CD4-positive, alpha-beta memory T cell (primary cell): Measurements from ENCODE around the gene NCS1. TPM values are rescaled to one million over a fixed set of nuclear protein-coding genes. Genes with fewer than 3 reads are reported as not detected.

Experiments
- CTCF ChIA-PET: fragments of 350-600 bp; sonication (Branson Sonifier 250); formaldehyde crosslinking; loops from one replicate; lab custom pipeline; 2021; ENCODE audit warnings: inconsistent platforms; ENCODE audit not compliant: partially characterized antibody; lab: Charles Lee
- POLR2A ChIA-PET: fragments of 350-600 bp; sonication (Branson Sonifier 250); formaldehyde crosslinking; loops from one replicate; lab custom pipeline; 2021; ENCODE audit not compliant: partially characterized antibody; lab: Charles Lee
- DNase-seq, 5 donors: peaks; one replicate each; pipeline versions ENCODE4 v3.0.0 to v3.0.0-alpha.2; 2020 to 2022; ENCODE audit warnings: mixed read lengths in 1 of 5
- H3K27ac ChIP-seq: one replicate; pipeline ENCODE4 v1.7.0; 2013; ENCODE audit warnings: low read depth, low read length
- H3K27me3 ChIP-seq: 2 replicates; pipeline ENCODE4 v1.7.0; 2013; ENCODE audit warnings: mild to moderate bottlenecking, low read length, moderate library complexity; ENCODE audit not compliant: insufficient read depth
- H3K36me3 ChIP-seq: 2 replicates; pipeline ENCODE4 v1.7.0; 2013; ENCODE audit warnings: mild to moderate bottlenecking, low read length, moderate library complexity; ENCODE audit not compliant: insufficient read depth
- H3K4me1 ChIP-seq: 2 replicates; pipeline ENCODE4 v1.7.0; 2013; ENCODE audit warnings: mild to moderate bottlenecking, low read length, moderate library complexity; ENCODE audit not compliant: insufficient read depth
- H3K4me3 ChIP-seq, 2 donors: one replicate each; pipeline ENCODE4 v1.7.0; 2013; ENCODE audit warnings: low read length in 2 of 2, mild to moderate bottlenecking in 1 of 2
- H3K9me3 ChIP-seq, 2 donors: one replicate each; pipeline ENCODE4 v1.7.0; 2013; ENCODE audit warnings: low read length in 2 of 2, control low read depth in 1 of 2; ENCODE audit not compliant: control insufficient read depth in 1 of 2
- H3K27ac Mint-ChIP-seq, 7 donors: one replicate each; pipeline ENCODE4 v1.8.0; 2020 to 2021; ENCODE audit warnings: mixed read lengths in 7 of 7, mild to moderate bottlenecking in 6 of 7, inconsistent platforms in 3 of 7, moderate library complexity in 3 of 7
- H3K27me3 Mint-ChIP-seq, 2 donors: one replicate each; pipeline ENCODE4 v1.8.0; 2020 to 2021; ENCODE audit warnings: mixed read lengths in 2 of 2
- H3K36me3 Mint-ChIP-seq, 2 donors: one replicate each; pipeline ENCODE4 v1.8.0; 2020 to 2021; ENCODE audit warnings: mixed read lengths in 2 of 2, inconsistent platforms in 1 of 2, mild to moderate bottlenecking in 1 of 2
- H3K4me1 Mint-ChIP-seq, 4 donors: one replicate each; pipeline ENCODE4 v1.8.0; 2020 to 2021; ENCODE audit warnings: mixed read lengths in 4 of 4, mild to moderate bottlenecking in 1 of 4
- H3K4me3 Mint-ChIP-seq, 8 donors: one replicate each; pipeline ENCODE4 v1.8.0; 2020 to 2021; ENCODE audit warnings: mixed read lengths in 8 of 8, mild to moderate bottlenecking in 7 of 8, moderate library complexity in 6 of 8, inconsistent platforms in 3 of 8
- H3K9me3 Mint-ChIP-seq, 8 donors: one replicate each; pipeline ENCODE4 v1.8.0; 2020 to 2021; ENCODE audit warnings: mixed read lengths in 8 of 8, mild to moderate bottlenecking in 5 of 8, inconsistent platforms in 3 of 8, moderate library complexity in 1 of 8
- intact Hi-C: fragments of 100-400 bp; cut with micrococcal nuclease; formaldehyde crosslinking; loops from one replicate; pipeline ENCODE4 v1.15.1; 2023
- polyA plus RNA-seq, 2 donors: library from polyadenylated mRNA; unstranded; fragments of 300-500 nt; fragmentation: Illumina TruSeq; gene quantifications; one replicate each; pipeline ENCODE4 v1.2.3, GENCODE V29; 2021
- total RNA-seq, 2 experiments: library from RNA; stranded (reverse); gene quantifications; one replicate each; pipeline ENCODE4 v1.2.3, GENCODE V29; 2021

NCS1 gene
- total and polyA plus RNA-seq, 4 experiments from 2014 or later, result 0.64 to 0.90 TPM; not detected in 2

- ChIA-PET CTCF (no interaction called here), POLR2A (interaction anchor here (0.6 kb wide), 1 partner anchor 49 kb away, joined by 3 read pairs; no protein-coding TSS in a partner anchor)
- no peaks in the 10 kb centered on the region for H3K36me3 Mint-ChIP-seq
- no peak overlapping the region for H3K27ac ChIP-seq
- H3K4me3 ChIP-seq, result no peak overlapping the region
- no peaks in the 10 kb centered on the region for H3K36me3 ChIP-seq
- no peaks in the 10 kb centered on the region for H3K9me3 ChIP-seq
- H3K4me3 Mint-ChIP-seq, result no peak overlapping the region
- intact Hi-C loops, result no loop called here
- no peak for DNase-seq
- H3K4me1 Mint-ChIP-seq, result no peaks in the 10 kb centered on the region
- H3K9me3 Mint-ChIP-seq, result no peaks in the 10 kb centered on the region
- H3K27me3 Mint-ChIP-seq, result no peaks in the 10 kb centered on the region
- H3K4me1 ChIP-seq, result no peaks in the 10 kb centered on the region
- no peak overlapping the region for H3K27ac Mint-ChIP-seq
- no peaks in the 10 kb centered on the region for H3K27me3 ChIP-seq
Observed at GRCh38 chr9:130160862-130161470, 11.2 kb upstream of the NCS1 start.

- no peak overlapping the region for H3K27ac ChIP-seq
- Mint-ChIP-seq H3K4me3 (no peak overlapping the region), H3K27me3 (no peaks in the 10 kb centered on the region), H3K9me3 (no peaks in the 10 kb centered on the region), H3K27ac (no peak overlapping the region), H3K4me1 (peaks cover 0 to 4% (median 3%) of the 10 kb centered on the region in 4 donors), H3K36me3 (no peaks in the 10 kb centered on the region)
- POLR2A ChIA-PET, result no interaction called here
- no peaks in the 10 kb centered on the region for H3K27me3 ChIP-seq
- CTCF ChIA-PET, result no interaction called here
- DNase-seq, result no peak
- no peaks in the 10 kb centered on the region for H3K36me3 ChIP-seq
- intact Hi-C loops, result no loop called here
- H3K4me1 ChIP-seq, result no peaks in the 10 kb centered on the region
- H3K4me3 ChIP-seq, result no peak overlapping the region
- no peaks in the 10 kb centered on the region for H3K9me3 ChIP-seq
Observed at GRCh38 chr9:130165579-130165978, 6.6 kb upstream of the NCS1 start.

GRCh38 chr9:130166399-130166798 is 5.8 kb upstream of the NCS1 start:
- H3K27me3 ChIP-seq, result no peaks in the 10 kb centered on the region
- CTCF ChIA-PET, result no interaction called here
- POLR2A ChIA-PET, result no interaction called here

GRCh38 chr9:130167927-130168326 is 4.3 kb upstream of the NCS1 start:
- Histone ChIP-seq H3K36me3 (no peaks in the 10 kb centered on the region), H3K4me3 (no peak overlapping the region), H3K4me1 (peaks cover under 1% of the 10 kb centered on the region), H3K27me3 (no peaks in the 10 kb centered on the region), H3K27ac (no peak overlapping the region), H3K9me3 (no peaks in the 10 kb centered on the region)
- POLR2A ChIA-PET, result no interaction called here
- Mint-ChIP-seq H3K27ac (peak overlapping the region in 1 of 7 donors; percentile 67), H3K4me1 (peaks cover 0 to 5% (median 4%) of the 10 kb centered on the region in 4 donors), H3K27me3 (peaks cover 3% of the 10 kb centered on the region in 2 donors), H3K36me3 (peaks cover 0 to 4% of the 10 kb centered on the region in 2 donors), H3K4me3 (no peak overlapping the region), H3K9me3 (no peaks in the 10 kb centered on the region)
- CTCF ChIA-PET, result interaction anchor here (1.0 kb wide), 1 partner anchor 41 kb away, joined by 3 read pairs; no protein-coding TSS in a partner anchor
- no peak for DNase-seq
- intact Hi-C loops, result no loop called here

More at GRCh38 chr9:130166399-130166798, 5.8 kb upstream of the NCS1 start:
- Mint-ChIP-seq H3K4me3 (no peak overlapping the region), H3K9me3 (no peaks in the 10 kb centered on the region), H3K27me3 (peaks cover 2 to 3% of the 10 kb centered on the region in 2 donors), H3K4me1 (peaks cover 0 to 5% (median 4%) of the 10 kb centered on the region in 4 donors), H3K36me3 (peaks cover 0 to 4% of the 10 kb centered on the region in 2 donors), H3K27ac (no peak overlapping the region)
- H3K27ac ChIP-seq, result no peak overlapping the region
- intact Hi-C loops, result no loop called here
- H3K4me1 ChIP-seq, result no peaks in the 10 kb centered on the region
- H3K9me3 ChIP-seq, result no peaks in the 10 kb centered on the region
- no peak for DNase-seq
- no peak overlapping the region for H3K4me3 ChIP-seq
- no peaks in the 10 kb centered on the region for H3K36me3 ChIP-seq

- H3K27me3 ChIP-seq, result peaks cover 12% of the 10 kb centered on the region
- H3K4me1 Mint-ChIP-seq, result peaks cover 3 to 20% (median 6%) of the 10 kb centered on the region in 4 donors
- no peak overlapping the region for H3K4me3 ChIP-seq
- H3K4me1 ChIP-seq, result peaks cover 6% of the 10 kb centered on the region
- peaks cover 0 to 4% of the 10 kb centered on the region in 2 donors for H3K36me3 Mint-ChIP-seq
- intact Hi-C loops, result loop anchor here (5.0 kb wide), 1 partner anchor 44 kb away; no protein-coding TSS in a partner anchor
- POLR2A ChIA-PET, result no interaction called here
- no peak overlapping the region for H3K27ac ChIP-seq
- peaks cover 10 to 16% of the 10 kb centered on the region in 2 donors for H3K27me3 Mint-ChIP-seq
- peaks cover 0 to 1% (median 0%) of the 10 kb centered on the region in 8 donors for H3K9me3 Mint-ChIP-seq
- no peaks in the 10 kb centered on the region for H3K36me3 ChIP-seq
- no peak for DNase-seq
- H3K9me3 ChIP-seq, result no peaks in the 10 kb centered on the region
- peak overlapping the region; percentile 63 to 85 (median 78) for H3K4me3 Mint-ChIP-seq
- CTCF ChIA-PET, result no interaction called here
- H3K27ac Mint-ChIP-seq, result peak overlapping the region in 3 of 7 donors; percentile 10 to 36 (median 22)
Observed at GRCh38 chr9:130171226-130172148, 717 bp upstream of the NCS1 start.

GRCh38 chr9:130172858-130173665 is 858 bp downstream of the NCS1 start:
- H3K4me1 ChIP-seq, result peaks cover 6% of the 10 kb centered on the region
- Mint-ChIP-seq H3K4me1 (peaks cover 2 to 16% (median 4%) of the 10 kb centered on the region in 4 donors), H3K27me3 (peaks cover 10 to 16% of the 10 kb centered on the region in 2 donors), H3K4me3 (peak overlapping the region; percentile 55 to 76 (median 72)), H3K27ac (no peak overlapping the region), H3K9me3 (peaks cover 0 to 1% (median 0%) of the 10 kb centered on the region in 8 donors), H3K36me3 (peaks cover 0 to 4% of the 10 kb centered on the region in 2 donors)
- ChIA-PET POLR2A (no interaction called here), CTCF (interaction anchor here (0.7 to 1.4 kb wide), 2 partner anchors 14 to 64 kb away, joined by 3 read pairs; no protein-coding TSS in a partner anchor)
- intact Hi-C loops, result loop anchor here (5.0 kb wide), 1 partner anchor 46 kb away; no protein-coding TSS in a partner anchor
- peaks cover 12% of the 10 kb centered on the region for H3K27me3 ChIP-seq
- no peaks in the 10 kb centered on the region for H3K9me3 ChIP-seq
- no peak overlapping the region for H3K27ac ChIP-seq
- H3K4me3 ChIP-seq, result no peak overlapping the region
- peak in 2 of 5 donors; percentile 9 to 65 for DNase-seq
- H3K36me3 ChIP-seq, result no peaks in the 10 kb centered on the region
